WTC11 (cell line): ENCODE data around the gene MTA2.
"Not testable (repeated sequence)": the region's sequence is repeated elsewhere in the genome, so short reads cannot be mapped to it uniquely, and the experiment has no call there.

Experiments used
- CTCF ChIP-seq: fragments of 200-600 bp; IDR thresholded peaks from 2 replicates; pipeline ENCODE4 v1.8.0; 2022; ENCODE audit warnings: antibody characterized with exemption
- FOXP1 ChIP-seq: sonication (generic); formaldehyde crosslinking; IDR thresholded peaks from 2 replicates; pipeline ENCODE4 v1.8.0; 2022; ENCODE audit warnings: missing genetic modification reagents, mild to moderate bottlenecking, moderate library complexity, borderline replicate concordance
- HMGA2 ChIP-seq: fragments of 250-450 bp; sonication (Bioruptor Pico); IDR thresholded peaks from 2 replicates; pipeline ENCODE4 v1.4.0; 2021; ENCODE audit warnings: mild to moderate bottlenecking, moderate library complexity
- IRF2 ChIP-seq: sonication (generic); formaldehyde crosslinking; IDR thresholded peaks from 2 replicates; pipeline ENCODE4 v1.8.0; 2022; ENCODE audit warnings: low read depth, missing genetic modification reagents, borderline replicate concordance
- JUN ChIP-seq: sonication (generic); formaldehyde crosslinking; IDR thresholded peaks from 2 replicates; pipeline ENCODE4 v1.8.0; 2023; ENCODE audit warnings: mild to moderate bottlenecking, missing genetic modification reagents
- KAT7 ChIP-seq: sonication (generic); formaldehyde crosslinking; IDR thresholded peaks from 2 replicates; pipeline ENCODE4 v1.8.1; 2023; ENCODE audit warnings: missing genetic modification reagents, mild to moderate bottlenecking, borderline replicate concordance
- TF ChIP-seq, protein P1 (sequence below): sonication (generic); formaldehyde crosslinking; IDR thresholded peaks from 2 replicates; pipeline ENCODE4 v1.8.1; 2022; ENCODE audit warnings: mild to moderate bottlenecking, missing genetic modification reagents, moderate library complexity, borderline replicate concordance
- TF ChIP-seq, protein P2 (sequence below): sonication (generic); formaldehyde crosslinking; conservative IDR thresholded peaks from 2 replicates; pipeline ENCODE4 v1.8.1; 2022; ENCODE audit warnings: mild to moderate bottlenecking, missing genetic modification reagents

DNA sequence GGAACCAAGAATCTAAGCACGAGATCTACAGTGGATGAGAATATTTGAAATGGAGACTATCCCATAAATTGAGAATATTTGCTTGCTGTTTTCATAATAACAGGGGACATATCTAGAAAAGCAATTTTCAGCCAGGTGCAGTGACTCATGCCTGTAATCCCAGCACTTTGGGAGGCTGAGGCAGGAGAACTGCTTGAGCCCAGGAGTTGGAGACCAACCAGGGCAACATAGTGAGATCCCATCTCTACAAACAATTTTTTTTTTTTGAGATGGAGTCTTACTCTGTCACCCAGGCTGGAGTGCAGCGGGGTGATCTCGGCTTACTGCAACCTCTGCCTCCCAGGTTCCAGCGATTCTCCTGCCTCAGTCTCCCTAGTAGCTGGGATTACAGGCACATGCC lies 19.9 kb downstream of the MTA2 start:
- TF ChIP-seq CTCF; JUN (CRISPR knock-in tag); HMGA2 (CRISPR knock-in tag); KAT7 (CRISPR knock-in tag); FOXP1 (CRISPR knock-in tag); IRF2: not testable (repeated sequence)
- TF ChIP-seq, protein P1, sequence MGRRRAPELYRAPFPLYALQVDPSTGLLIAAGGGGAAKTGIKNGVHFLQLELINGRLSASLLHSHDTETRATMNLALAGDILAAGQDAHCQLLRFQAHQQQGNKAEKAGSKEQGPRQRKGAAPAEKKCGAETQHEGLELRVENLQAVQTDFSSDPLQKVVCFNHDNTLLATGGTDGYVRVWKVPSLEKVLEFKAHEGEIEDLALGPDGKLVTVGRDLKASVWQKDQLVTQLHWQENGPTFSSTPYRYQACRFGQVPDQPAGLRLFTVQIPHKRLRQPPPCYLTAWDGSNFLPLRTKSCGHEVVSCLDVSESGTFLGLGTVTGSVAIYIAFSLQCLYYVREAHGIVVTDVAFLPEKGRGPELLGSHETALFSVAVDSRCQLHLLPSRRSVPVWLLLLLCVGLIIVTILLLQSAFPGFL, result not testable (repeated sequence)
- TF ChIP-seq, protein P2, sequence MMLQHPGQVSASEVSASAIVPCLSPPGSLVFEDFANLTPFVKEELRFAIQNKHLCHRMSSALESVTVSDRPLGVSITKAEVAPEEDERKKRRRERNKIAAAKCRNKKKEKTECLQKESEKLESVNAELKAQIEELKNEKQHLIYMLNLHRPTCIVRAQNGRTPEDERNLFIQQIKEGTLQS (CRISPR knock-in tag), result not testable (repeated sequence)
